CD4-positive, alpha-beta T cell (primary cell): ENCODE results near the gene FSTL4. TPM values are rescaled to one million over a fixed set of nuclear protein-coding genes. Genes with fewer than 3 reads are reported as not detected.

Source experiments
- ATAC-seq: fragments of 200-7000 bp; cut with Tn5 transposase; one replicate; pipeline ENCODE4 v1.10.0; 2022; ENCODE audit warnings: mild to moderate bottlenecking; ENCODE audit not compliant: poor library complexity
- CTCF ChIA-PET: fragments of 350-600 bp; sonication (Branson Sonifier 250); formaldehyde crosslinking; loops from one replicate; lab custom pipeline; 2021; ENCODE audit warnings: antibody characterized with exemption, inconsistent platforms; lab: Charles Lee
- POLR2A ChIA-PET: fragments of 350-600 bp; sonication (Branson Sonifier 250); formaldehyde crosslinking; loops from one replicate; lab custom pipeline; 2021; ENCODE audit warnings: antibody characterized with exemption, inconsistent platforms; lab: Charles Lee
- DNase-seq, 14 experiments: peaks; one replicate each; pipeline ENCODE4 v3.0.0-alpha.2; 2013 to 2020; ENCODE audit warnings: mixed read lengths in 2 of 14
- H3K27ac ChIP-seq, 2 donors: one replicate each; pipeline versions ENCODE4 v1.5.1 to v1.7.0; 2013; ENCODE audit warnings: low read length in 2 of 2, low read depth in 1 of 2, mild to moderate bottlenecking in 1 of 2
- H3K27me3 ChIP-seq, 2 experiments: 1 replicate in 1 of 2; 2 replicates in 1 of 2; pipeline versions ENCODE4 v1.6.1 to v1.7.0; 2013; ENCODE audit warnings: low read length in 2 of 2, control low read depth in 1 of 2, mild to moderate bottlenecking in 1 of 2, moderate library complexity in 1 of 2; ENCODE audit not compliant: insufficient read depth in 2 of 2, control insufficient read depth in 1 of 2
- H3K36me3 ChIP-seq: one replicate; pipeline ENCODE4 v1.6.1; 2013; ENCODE audit warnings: low read length, control low read depth; ENCODE audit not compliant: insufficient read depth
- H3K4me1 ChIP-seq: one replicate; pipeline ENCODE4 v1.6.1; 2013; ENCODE audit warnings: low read length, control low read depth; ENCODE audit not compliant: insufficient read depth
- H3K4me3 ChIP-seq: one replicate; pipeline ENCODE4 v1.5.1; 2013; ENCODE audit warnings: mild to moderate bottlenecking, low read length, moderate library complexity
- H3K9me3 ChIP-seq, 2 experiments: 1 replicate in 1 of 2; 2 replicates in 1 of 2; pipeline versions ENCODE4 v1.6.1 to v1.7.0; 2013; ENCODE audit warnings: low read length in 2 of 2, mild to moderate bottlenecking in 2 of 2, control low read depth in 1 of 2, moderate library complexity in 1 of 2; ENCODE audit not compliant: control insufficient read depth in 1 of 2, insufficient read depth in 1 of 2
- H3K27ac Mint-ChIP-seq: one replicate; pipeline ENCODE4 v1.8.0; 2020; ENCODE audit warnings: mixed read lengths
- H3K27me3 Mint-ChIP-seq: one replicate; pipeline ENCODE4 v1.8.0; 2021; ENCODE audit warnings: mixed read lengths
- H3K36me3 Mint-ChIP-seq: one replicate; pipeline ENCODE4 v1.8.0; 2021; ENCODE audit warnings: low read depth, mixed read lengths
- H3K4me1 Mint-ChIP-seq: one replicate; pipeline ENCODE4 v1.8.0; 2021; ENCODE audit warnings: low read depth, mixed read lengths
- H3K4me3 Mint-ChIP-seq: one replicate; pipeline ENCODE4 v1.8.0; 2020; ENCODE audit warnings: mild to moderate bottlenecking, mixed read lengths
- H3K9me3 Mint-ChIP-seq: one replicate; pipeline ENCODE4 v1.8.0; 2020; ENCODE audit warnings: mixed read lengths
- intact Hi-C, 2 experiments: fragments of 100-400 bp; cut with DNase I in 1 of 2; cut with micrococcal nuclease in 1 of 2; formaldehyde crosslinking; loops; one replicate each; pipeline versions ENCODE4 v1.15.1 to v1.9.0; 2023 to 2025; cut with DNase I, micrococcal nuclease
- total RNA-seq, 174 experiments: library from RNA in 2 of 174; stranded (reverse) in 2 of 174; gene quantifications; one replicate each; pipeline ENCODE4 v1.2.3 and lab custom pipeline; 2021 to 2026
- TF ChIP-seq, protein P1 (sequence below): fragments of 200-600 bp; IDR thresholded peaks from one replicate; pipeline ENCODE4 v1.8.0; 2022; ENCODE audit warnings: antibody characterized with exemption, mild to moderate bottlenecking

Gene FSTL4
- total RNA-seq, 2 experiments from 2014 or later: not detected

DNA sequence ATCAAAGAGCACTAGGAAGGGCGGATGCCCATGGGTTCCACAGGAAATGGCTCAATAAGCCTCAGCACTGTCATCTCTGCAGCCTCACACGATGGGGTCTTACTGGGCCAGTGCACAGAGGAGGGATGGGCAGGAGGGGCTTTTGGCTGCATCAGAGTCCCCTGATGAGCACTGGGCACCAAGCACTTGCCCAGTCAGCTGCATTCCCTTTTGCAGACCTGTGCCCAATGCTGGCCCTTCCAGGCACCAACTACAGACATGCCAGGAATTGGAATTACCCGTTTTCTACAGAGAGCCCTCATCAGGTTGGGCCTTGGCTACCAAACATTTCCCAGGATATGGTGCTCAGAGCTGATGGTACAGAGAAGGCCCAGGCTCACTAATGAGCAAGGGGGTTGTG is 378.1 kb downstream of the FSTL4 start:
- Histone ChIP-seq H3K27me3 (no peaks in the 10 kb centered on the region), H3K36me3 (no peaks in the 10 kb centered on the region), H3K27ac (no peak overlapping the region), H3K9me3 (no peaks in the 10 kb centered on the region), H3K4me1 (peaks cover 3% of the 10 kb centered on the region), H3K4me3 (no peak overlapping the region)
- Mint-ChIP-seq H3K4me3 (no peak overlapping the region), H3K4me1 (peaks cover 4% of the 10 kb centered on the region), H3K27ac (no peak overlapping the region), H3K36me3 (no peaks in the 10 kb centered on the region), H3K27me3 (no peaks in the 10 kb centered on the region), H3K9me3 (no peaks in the 10 kb centered on the region)
- TF ChIP-seq, protein P1, sequence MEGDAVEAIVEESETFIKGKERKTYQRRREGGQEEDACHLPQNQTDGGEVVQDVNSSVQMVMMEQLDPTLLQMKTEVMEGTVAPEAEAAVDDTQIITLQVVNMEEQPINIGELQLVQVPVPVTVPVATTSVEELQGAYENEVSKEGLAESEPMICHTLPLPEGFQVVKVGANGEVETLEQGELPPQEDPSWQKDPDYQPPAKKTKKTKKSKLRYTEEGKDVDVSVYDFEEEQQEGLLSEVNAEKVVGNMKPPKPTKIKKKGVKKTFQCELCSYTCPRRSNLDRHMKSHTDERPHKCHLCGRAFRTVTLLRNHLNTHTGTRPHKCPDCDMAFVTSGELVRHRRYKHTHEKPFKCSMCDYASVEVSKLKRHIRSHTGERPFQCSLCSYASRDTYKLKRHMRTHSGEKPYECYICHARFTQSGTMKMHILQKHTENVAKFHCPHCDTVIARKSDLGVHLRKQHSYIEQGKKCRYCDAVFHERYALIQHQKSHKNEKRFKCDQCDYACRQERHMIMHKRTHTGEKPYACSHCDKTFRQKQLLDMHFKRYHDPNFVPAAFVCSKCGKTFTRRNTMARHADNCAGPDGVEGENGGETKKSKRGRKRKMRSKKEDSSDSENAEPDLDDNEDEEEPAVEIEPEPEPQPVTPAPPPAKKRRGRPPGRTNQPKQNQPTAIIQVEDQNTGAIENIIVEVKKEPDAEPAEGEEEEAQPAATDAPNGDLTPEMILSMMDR: no peak
- CTCF ChIA-PET: no interaction called here
- POLR2A ChIA-PET: no interaction called here
- no peak for ATAC-seq
- DNase-seq: no peak
- intact Hi-C loops: no loop called here

DNA sequence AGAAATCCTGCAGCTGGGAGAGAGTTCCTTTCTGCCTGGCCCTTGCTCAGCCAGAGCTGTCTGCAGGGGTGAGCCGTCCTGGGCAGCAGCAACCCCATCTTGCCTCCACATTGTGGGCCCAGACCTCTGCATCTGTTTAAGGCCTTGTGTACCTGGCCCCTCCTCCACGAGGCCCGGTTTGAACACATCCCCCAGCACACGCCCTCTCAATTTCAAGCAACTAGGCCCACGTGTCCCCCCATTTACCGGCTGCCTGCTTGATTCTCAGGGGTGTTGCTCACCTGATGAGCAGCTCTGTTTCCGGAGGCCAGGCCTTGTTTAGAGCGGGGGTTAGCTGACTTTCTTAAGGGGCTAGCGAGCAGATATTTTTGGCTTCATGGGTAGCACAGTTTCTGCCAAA is 378.7 kb downstream of the FSTL4 start:
- H3K27ac Mint-ChIP-seq: no peak overlapping the region
- no peaks in the 10 kb centered on the region for H3K36me3 ChIP-seq
- POLR2A ChIA-PET: no interaction called here
- no peak overlapping the region for H3K27ac ChIP-seq
- H3K4me3 ChIP-seq: no peak overlapping the region
- no peaks in the 10 kb centered on the region for H3K27me3 ChIP-seq
- H3K36me3 Mint-ChIP-seq: no peaks in the 10 kb centered on the region
- H3K4me3 Mint-ChIP-seq: no peak overlapping the region
- no peaks in the 10 kb centered on the region for H3K9me3 ChIP-seq
- H3K4me1 Mint-ChIP-seq: peaks cover 4% of the 10 kb centered on the region
- no peaks in the 10 kb centered on the region for H3K27me3 Mint-ChIP-seq
- DNase-seq (no peak), ATAC-seq (no peak)
- no peaks in the 10 kb centered on the region for H3K9me3 Mint-ChIP-seq
- TF ChIP-seq, protein P1: no peak
- CTCF ChIA-PET: no interaction called here
- intact Hi-C loops: no loop called here
- H3K4me1 ChIP-seq: peaks cover 3% of the 10 kb centered on the region

DNA sequence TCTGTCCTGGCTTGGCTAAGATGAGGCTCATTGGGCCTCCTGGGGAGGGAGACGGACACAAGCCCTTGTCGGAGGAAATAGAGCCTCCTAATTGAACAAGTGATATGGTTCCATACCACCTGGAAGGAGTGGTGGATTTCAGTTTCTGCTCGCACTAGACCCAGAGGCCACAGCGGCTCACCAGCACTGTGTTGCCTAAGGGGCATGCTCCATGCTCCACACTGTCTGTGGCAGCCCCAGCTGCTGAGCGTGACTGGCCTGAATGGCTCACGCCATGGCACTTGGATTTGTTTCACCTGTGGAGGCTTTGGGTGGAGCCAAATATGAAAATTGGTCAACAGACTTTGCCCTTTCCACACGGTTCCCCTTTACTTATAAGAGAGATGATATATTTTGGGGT is 379.4 kb downstream of the FSTL4 start:
- ATAC-seq: no peak
- ChIA-PET POLR2A (no interaction called here), CTCF (no interaction called here)
- Mint-ChIP-seq H3K27me3 (no peaks in the 10 kb centered on the region), H3K36me3 (no peaks in the 10 kb centered on the region), H3K4me1 (peaks cover 4% of the 10 kb centered on the region), H3K27ac (no peak overlapping the region), H3K9me3 (no peaks in the 10 kb centered on the region), H3K4me3 (no peak overlapping the region)
- Histone ChIP-seq H3K27ac (no peak overlapping the region), H3K9me3 (no peaks in the 10 kb centered on the region), H3K27me3 (no peaks in the 10 kb centered on the region), H3K4me1 (peaks cover 3% of the 10 kb centered on the region), H3K4me3 (no peak overlapping the region), H3K36me3 (no peaks in the 10 kb centered on the region)
- TF ChIP-seq, protein P1: no peak
- intact Hi-C loops: no loop called here
- DNase-seq: no peak
